Neural cell (in vitro differentiated cells): ENCODE results near the gene DEGS2.
A peak's percentile ranks its signal among the peaks of the same experiment; 100 is the strongest.

Experiments used
- EP300 ChIP-seq: fragments of 450-650 bp; conservative IDR thresholded peaks from 2 replicates; pipeline ENCODE4 v1.6.1; 2014; ENCODE audit warnings: antibody characterized with exemption, mild to moderate bottlenecking, moderate library complexity; ENCODE audit not compliant: poor library complexity, severe bottlenecking
- EZH2 ChIP-seq: fragments of 200-600, 300-800 bp; shearing (Covaris generic), sonication (generic); IDR thresholded peaks from 2 replicates; pipeline ENCODE4 v1.6.1; 2014; ENCODE audit warnings: antibody characterized with exemption, low read length, borderline replicate concordance, mild to moderate bottlenecking; ENCODE audit not compliant: insufficient read depth, poor library complexity, severe bottlenecking
- MXI1 ChIP-seq: fragments of 450-650 bp; conservative IDR thresholded peaks from 2 replicates; pipeline ENCODE4 v1.6.1; 2014; ENCODE audit warnings: antibody characterized with exemption, mild to moderate bottlenecking; ENCODE audit not compliant: poor library complexity, severe bottlenecking
- POLR2AphosphoS5 ChIP-seq: IDR thresholded peaks from 2 replicates; pipeline ENCODE4 v1.6.1; 2012
- RAD21 ChIP-seq: fragments of 450-650 bp; conservative IDR thresholded peaks from 2 replicates; pipeline ENCODE4 v1.6.1; 2014; ENCODE audit warnings: antibody characterized with exemption, mild to moderate bottlenecking, moderate library complexity
- SMC3 ChIP-seq: fragments of 450-650 bp; conservative IDR thresholded peaks from 2 replicates; pipeline ENCODE4 v1.6.1; 2014; ENCODE audit warnings: antibody characterized with exemption, mild to moderate bottlenecking, moderate library complexity; ENCODE audit not compliant: poor library complexity
- TAF1 ChIP-seq: IDR thresholded peaks from 2 replicates; pipeline ENCODE4 v1.6.1; 2012; ENCODE audit warnings: low read depth
- TF ChIP-seq, protein P1 (sequence below): fragments of 450-650 bp; IDR thresholded peaks from 2 replicates; pipeline ENCODE4 v1.5.1; 2014; ENCODE audit warnings: antibody characterized with exemption, mild to moderate bottlenecking, moderate library complexity; ENCODE audit not compliant: poor library complexity, severe bottlenecking
- TF ChIP-seq, protein P2 (sequence below): IDR thresholded peaks from 2 replicates; pipeline ENCODE4 v1.6.1; 2012; ENCODE audit warnings: borderline replicate concordance

DNA sequence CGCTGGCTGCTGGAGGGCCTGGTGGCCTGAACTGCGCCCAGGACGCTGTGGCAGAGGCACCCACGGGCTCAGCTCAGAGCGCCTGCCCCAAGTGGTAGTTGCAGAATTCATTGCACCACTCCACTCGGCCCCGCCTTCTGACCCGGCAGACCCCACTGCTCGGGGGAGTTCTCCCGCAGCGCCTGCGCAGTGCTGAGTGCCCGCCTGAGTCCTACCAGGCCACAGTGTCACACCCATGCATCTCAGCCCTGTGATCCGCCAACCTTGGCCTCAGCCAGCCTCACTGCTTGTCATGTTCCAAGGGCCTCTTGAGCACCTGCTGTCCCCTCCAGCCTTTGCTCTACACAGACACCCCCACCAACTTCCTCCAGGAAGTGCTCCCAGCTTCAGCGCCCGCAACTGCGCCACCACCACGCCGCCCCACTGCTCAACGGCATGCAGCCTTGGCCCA is 12.2 kb downstream of the DEGS2 start:
- TF ChIP-seq, protein P1, sequence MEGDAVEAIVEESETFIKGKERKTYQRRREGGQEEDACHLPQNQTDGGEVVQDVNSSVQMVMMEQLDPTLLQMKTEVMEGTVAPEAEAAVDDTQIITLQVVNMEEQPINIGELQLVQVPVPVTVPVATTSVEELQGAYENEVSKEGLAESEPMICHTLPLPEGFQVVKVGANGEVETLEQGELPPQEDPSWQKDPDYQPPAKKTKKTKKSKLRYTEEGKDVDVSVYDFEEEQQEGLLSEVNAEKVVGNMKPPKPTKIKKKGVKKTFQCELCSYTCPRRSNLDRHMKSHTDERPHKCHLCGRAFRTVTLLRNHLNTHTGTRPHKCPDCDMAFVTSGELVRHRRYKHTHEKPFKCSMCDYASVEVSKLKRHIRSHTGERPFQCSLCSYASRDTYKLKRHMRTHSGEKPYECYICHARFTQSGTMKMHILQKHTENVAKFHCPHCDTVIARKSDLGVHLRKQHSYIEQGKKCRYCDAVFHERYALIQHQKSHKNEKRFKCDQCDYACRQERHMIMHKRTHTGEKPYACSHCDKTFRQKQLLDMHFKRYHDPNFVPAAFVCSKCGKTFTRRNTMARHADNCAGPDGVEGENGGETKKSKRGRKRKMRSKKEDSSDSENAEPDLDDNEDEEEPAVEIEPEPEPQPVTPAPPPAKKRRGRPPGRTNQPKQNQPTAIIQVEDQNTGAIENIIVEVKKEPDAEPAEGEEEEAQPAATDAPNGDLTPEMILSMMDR, result no peak
- TF ChIP-seq POLR2AphosphoS5 (peak; percentile 9), EP300 (no peak), SMC3 (no peak), EZH2 (no peak), TAF1 (no peak), RAD21 (no peak), MXI1 (no peak)
- TF ChIP-seq, protein P2, sequence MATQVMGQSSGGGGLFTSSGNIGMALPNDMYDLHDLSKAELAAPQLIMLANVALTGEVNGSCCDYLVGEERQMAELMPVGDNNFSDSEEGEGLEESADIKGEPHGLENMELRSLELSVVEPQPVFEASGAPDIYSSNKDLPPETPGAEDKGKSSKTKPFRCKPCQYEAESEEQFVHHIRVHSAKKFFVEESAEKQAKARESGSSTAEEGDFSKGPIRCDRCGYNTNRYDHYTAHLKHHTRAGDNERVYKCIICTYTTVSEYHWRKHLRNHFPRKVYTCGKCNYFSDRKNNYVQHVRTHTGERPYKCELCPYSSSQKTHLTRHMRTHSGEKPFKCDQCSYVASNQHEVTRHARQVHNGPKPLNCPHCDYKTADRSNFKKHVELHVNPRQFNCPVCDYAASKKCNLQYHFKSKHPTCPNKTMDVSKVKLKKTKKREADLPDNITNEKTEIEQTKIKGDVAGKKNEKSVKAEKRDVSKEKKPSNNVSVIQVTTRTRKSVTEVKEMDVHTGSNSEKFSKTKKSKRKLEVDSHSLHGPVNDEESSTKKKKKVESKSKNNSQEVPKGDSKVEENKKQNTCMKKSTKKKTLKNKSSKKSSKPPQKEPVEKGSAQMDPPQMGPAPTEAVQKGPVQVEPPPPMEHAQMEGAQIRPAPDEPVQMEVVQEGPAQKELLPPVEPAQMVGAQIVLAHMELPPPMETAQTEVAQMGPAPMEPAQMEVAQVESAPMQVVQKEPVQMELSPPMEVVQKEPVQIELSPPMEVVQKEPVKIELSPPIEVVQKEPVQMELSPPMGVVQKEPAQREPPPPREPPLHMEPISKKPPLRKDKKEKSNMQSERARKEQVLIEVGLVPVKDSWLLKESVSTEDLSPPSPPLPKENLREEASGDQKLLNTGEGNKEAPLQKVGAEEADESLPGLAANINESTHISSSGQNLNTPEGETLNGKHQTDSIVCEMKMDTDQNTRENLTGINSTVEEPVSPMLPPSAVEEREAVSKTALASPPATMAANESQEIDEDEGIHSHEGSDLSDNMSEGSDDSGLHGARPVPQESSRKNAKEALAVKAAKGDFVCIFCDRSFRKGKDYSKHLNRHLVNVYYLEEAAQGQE, result no peak
